Erythroblast (primary cell): ENCODE data around the gene IL3RA.

Source experiments
- GATA1 ChIP-seq: IDR thresholded peaks from 2 replicates; pipeline ENCODE4 v1.6.1; 2011; ENCODE audit warnings: low read depth, mild to moderate bottlenecking, control low read depth, low read length, moderate library complexity
- POLR2A ChIP-seq: IDR thresholded peaks from 2 replicates; pipeline ENCODE4 v1.6.1; 2011; ENCODE audit warnings: mild to moderate bottlenecking, low read length

GRCh38 chrX:1400742-1401471, 64.3 kb downstream of the IL3RA start:
- TF ChIP-seq POLR2A (no peak), GATA1 (no peak)
